Anterior cingulate cortex (tissue), 58 donors: ENCODE data around the gene OR9Q1.
A peak's percentile ranks its signal among the peaks of the same experiment; 100 is the strongest.
"Not testable (repeated sequence)": the region's sequence is repeated elsewhere in the genome, so short reads cannot be mapped to it uniquely, and the experiment has no call there.

Experiments used
- DNase-seq, 58 donors: peaks; one replicate each; lab custom pipeline; 2025; lab: John Stamatoyannopoulos, UW

Gene OR9Q1

GRCh38 chr11:58125469-58125868 is 101.8 kb downstream of the OR9Q1 start, which contains the start of gene OR9I1:
Gene OR9I1, minus strand, starts transcription at chr11:58125530. Its CDS starts 6,086 bp downstream, at chr11:58119444.
- DNase-seq = no peak

GRCh38 chr11:58127350-58127749 is 103.7 kb downstream of the OR9Q1 start:
- peak in 17 of 58 donors; percentile 2 to 48 (median 24) for DNase-seq

- no peak for DNase-seq
Measured at GRCh38 chr11:58133309-58134076, 109.8 kb downstream of the OR9Q1 start.

GRCh38 chr11:58134151-58134550 is 110.5 kb downstream of the OR9Q1 start:
- no peak for DNase-seq

GRCh38 chr11:58135171-58135570 is 111.5 kb downstream of the OR9Q1 start:
- DNase-seq = peak in 2 of 58 donors; percentile 4 to 20

GRCh38 chr11:58142761-58143160 is 119.1 kb downstream of the OR9Q1 start:
- peak in 12 of 58 donors; percentile 2 to 37 (median 17) for DNase-seq

GRCh38 chr11:58152781-58153180 is 129.1 kb downstream of the OR9Q1 start:
- DNase-seq = peak in 21 of 58 donors; percentile 0 to 48 (median 10)

- DNase-seq = no peak
Measured at GRCh38 chr11:58164389-58164788, 140.7 kb downstream of the OR9Q1 start.

- no peak for DNase-seq
Measured at GRCh38 chr11:58164990-58165389, 141.3 kb downstream of the OR9Q1 start.

- DNase-seq = no peak
Measured at GRCh38 chr11:58165504-58166106, 141.9 kb downstream of the OR9Q1 start.

GRCh38 chr11:58177409-58178054 is 153.9 kb downstream of the OR9Q1 start:
- DNase-seq = no peak

- DNase-seq = no peak
Measured at GRCh38 chr11:58178444-58178843, 154.8 kb downstream of the OR9Q1 start.

GRCh38 chr11:58179648-58180047 is 156.0 kb downstream of the OR9Q1 start:
- DNase-seq = no peak

- no peak for DNase-seq
Measured at GRCh38 chr11:58186938-58187337, 163.3 kb downstream of the OR9Q1 start.

- DNase-seq = no peak
Measured at GRCh38 chr11:58188770-58189169, 165.1 kb downstream of the OR9Q1 start, which contains the start of gene OR9Q2. Gene OR9Q2, plus strand, starts transcription at chr11:58189070. Its CDS starts 1,421 bp downstream, at chr11:58190491.

GRCh38 chr11:58192229-58192628 is 168.5 kb downstream of the OR9Q1 start:
- DNase-seq = no peak

GRCh38 chr11:58193391-58193790 is 169.7 kb downstream of the OR9Q1 start:
- no peak for DNase-seq

GRCh38 chr11:58195939-58196338 is 172.3 kb downstream of the OR9Q1 start:
- no peak for DNase-seq

GRCh38 chr11:58199271-58199670 is 175.6 kb downstream of the OR9Q1 start:
- no peak for DNase-seq

- DNase-seq = no peak
Measured at GRCh38 chr11:58204042-58204441, 180.4 kb downstream of the OR9Q1 start, which contains the start of gene OR1S2. Gene OR1S2, minus strand, starts transcription at chr11:58204142. Its CDS starts 0 bp downstream, at chr11:58204142.

- DNase-seq = not testable (repeated sequence)
Measured at GRCh38 chr11:58212420-58212819, 188.7 kb downstream of the OR9Q1 start, which contains the start of gene OR1S1. Gene OR1S1, plus strand, starts transcription at chr11:58212720.
